ENCODE data around the gene TFAP2A.

- TF ChIP-seq ZNF174 (tag by site-specific recombination; IDR thresholded peaks at IDR 0.05) = no peak
- 0 out of 2 replicates have a peak, but pooled peaks have one; percentile 25 for TF ChIP-seq ZNF24 (tag by site-specific recombination; IDR thresholded peaks at IDR 0.05)
- no peak for TF ChIP-seq ZNF274 (IDR thresholded peaks at IDR 0.05; ENCODE audit: low read length)
- TF ChIP-seq ZNF274 (tag by site-specific recombination; IDR thresholded peaks at IDR 0.05; ENCODE audit: borderline replicate concordance) = no peak
- TF ChIP-seq, protein P1, sequence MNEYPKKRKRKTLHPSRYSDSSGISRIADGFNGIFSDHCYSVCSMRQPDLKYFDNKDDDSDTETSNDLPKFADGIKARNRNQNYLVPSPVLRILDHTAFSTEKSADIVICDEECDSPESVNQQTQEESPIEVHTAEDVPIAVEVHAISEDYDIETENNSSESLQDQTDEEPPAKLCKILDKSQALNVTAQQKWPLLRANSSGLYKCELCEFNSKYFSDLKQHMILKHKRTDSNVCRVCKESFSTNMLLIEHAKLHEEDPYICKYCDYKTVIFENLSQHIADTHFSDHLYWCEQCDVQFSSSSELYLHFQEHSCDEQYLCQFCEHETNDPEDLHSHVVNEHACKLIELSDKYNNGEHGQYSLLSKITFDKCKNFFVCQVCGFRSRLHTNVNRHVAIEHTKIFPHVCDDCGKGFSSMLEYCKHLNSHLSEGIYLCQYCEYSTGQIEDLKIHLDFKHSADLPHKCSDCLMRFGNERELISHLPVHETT (tag by site-specific recombination; IDR thresholded peaks at IDR 0.05) = no peak
- TF ChIP-seq GLI2 (tag by site-specific recombination; IDR thresholded peaks at IDR 0.05; ENCODE audit: borderline replicate concordance, low read depth) = no peak
These were observed 19.6 kb downstream of the TFAP2A start for GRCh38 chr6:10395171-10395703.

Data from HEK293 (cell line).